GM12874 (cell line): ENCODE data around the gene MICAL2.

Source experiments
- TF ChIP-seq, protein P1 (sequence below): IDR thresholded peaks from 2 replicates; pipeline ENCODE4 v1.5.1; 2011; ENCODE audit warnings: low read depth, mild to moderate bottlenecking, control low read depth, low read length, moderate library complexity; ENCODE audit not compliant: insufficient read depth

Gene MICAL2

GRCh38 chr11:12301379-12301778 lies 191.0 kb downstream of the MICAL2 start:
- TF ChIP-seq, protein P1, sequence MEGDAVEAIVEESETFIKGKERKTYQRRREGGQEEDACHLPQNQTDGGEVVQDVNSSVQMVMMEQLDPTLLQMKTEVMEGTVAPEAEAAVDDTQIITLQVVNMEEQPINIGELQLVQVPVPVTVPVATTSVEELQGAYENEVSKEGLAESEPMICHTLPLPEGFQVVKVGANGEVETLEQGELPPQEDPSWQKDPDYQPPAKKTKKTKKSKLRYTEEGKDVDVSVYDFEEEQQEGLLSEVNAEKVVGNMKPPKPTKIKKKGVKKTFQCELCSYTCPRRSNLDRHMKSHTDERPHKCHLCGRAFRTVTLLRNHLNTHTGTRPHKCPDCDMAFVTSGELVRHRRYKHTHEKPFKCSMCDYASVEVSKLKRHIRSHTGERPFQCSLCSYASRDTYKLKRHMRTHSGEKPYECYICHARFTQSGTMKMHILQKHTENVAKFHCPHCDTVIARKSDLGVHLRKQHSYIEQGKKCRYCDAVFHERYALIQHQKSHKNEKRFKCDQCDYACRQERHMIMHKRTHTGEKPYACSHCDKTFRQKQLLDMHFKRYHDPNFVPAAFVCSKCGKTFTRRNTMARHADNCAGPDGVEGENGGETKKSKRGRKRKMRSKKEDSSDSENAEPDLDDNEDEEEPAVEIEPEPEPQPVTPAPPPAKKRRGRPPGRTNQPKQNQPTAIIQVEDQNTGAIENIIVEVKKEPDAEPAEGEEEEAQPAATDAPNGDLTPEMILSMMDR = no peak

- TF ChIP-seq, protein P1 = no peak
Measured at GRCh38 chr11:12303421-12304149, 193.2 kb downstream of the MICAL2 start.

- TF ChIP-seq, protein P1 = no peak
Measured at GRCh38 chr11:12306830-12307229, 196.4 kb downstream of the MICAL2 start.

DNA sequence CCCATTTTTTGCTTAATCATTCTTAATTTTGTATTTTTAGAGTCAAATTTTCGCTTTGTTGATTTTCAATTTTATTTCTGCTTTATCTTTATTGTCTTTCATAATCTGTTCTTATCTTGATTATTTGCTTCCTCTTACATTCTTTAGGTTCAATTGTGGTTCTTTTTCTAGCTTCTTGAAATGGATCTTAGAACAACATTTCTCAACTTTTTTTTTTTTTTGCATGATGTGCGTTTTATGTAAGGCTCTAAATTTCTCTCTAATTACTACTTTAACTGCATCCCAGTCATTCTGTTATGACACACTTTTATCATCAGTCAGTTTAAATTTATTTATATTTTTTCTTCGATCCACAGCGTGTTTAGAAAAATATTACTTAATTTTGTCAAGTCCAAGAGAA lies 201.7 kb downstream of the MICAL2 start:
- TF ChIP-seq, protein P1 = no peak
